DND-41 (cell line): ENCODE results near the gene PPP1R12C.

ENCODE experiments used
- ATAC-seq: fragments of 200-7000 bp; cut with Tn5 transposase; 3 replicates; pipeline ENCODE4 v1.9.1; 2021; ENCODE audit warnings: low read depth; ENCODE audit not compliant: insufficient read depth
- DNase-seq: peaks from one replicate; pipeline ENCODE4 v3.0.0-alpha.2; 2020
- H2AFZ ChIP-seq: 2 replicates; pipeline ENCODE4 v1.6.0; 2012; ENCODE audit warnings: low read depth, low read length
- H3K27ac ChIP-seq: 2 replicates; pipeline ENCODE4 v1.5.1; 2012; ENCODE audit warnings: low read length, inconsistent platforms
- H3K27me3 ChIP-seq: fragments of 200-600 bp; sonication (generic); 2 replicates; pipeline ENCODE4 v1.6.0; 2012; ENCODE audit warnings: low read length, mild to moderate bottlenecking, inconsistent platforms; ENCODE audit not compliant: insufficient read depth, poor library complexity
- H3K36me3 ChIP-seq: 2 replicates; pipeline ENCODE4 v1.5.1; 2012; ENCODE audit warnings: low read length, inconsistent platforms; ENCODE audit not compliant: insufficient read depth
- H3K4me1 ChIP-seq: 2 replicates; pipeline ENCODE4 v1.5.1; 2012; ENCODE audit warnings: mild to moderate bottlenecking, low read length; ENCODE audit not compliant: insufficient read depth
- H3K4me2 ChIP-seq: 2 replicates; pipeline ENCODE4 v1.6.0; 2012; ENCODE audit warnings: mild to moderate bottlenecking, moderate library complexity, low read length, inconsistent platforms; ENCODE audit not compliant: insufficient read depth
- H3K4me3 ChIP-seq, 2 experiments: fragments of 200-600 bp in 1 of 2; shearing (Covaris generic) in 1 of 2; 2 replicates each; pipeline ENCODE4 v1.5.1; 2012 to 2016; ENCODE audit warnings: inconsistent platforms in 2 of 2, low read length in 2 of 2, mild to moderate bottlenecking in 2 of 2, low read depth in 1 of 2, moderate library complexity in 1 of 2
- H3K79me2 ChIP-seq: 2 replicates; pipeline ENCODE4 v1.6.0; 2012; ENCODE audit warnings: low read length, inconsistent platforms; ENCODE audit not compliant: insufficient read depth
- H3K9ac ChIP-seq: 2 replicates; pipeline ENCODE4 v1.6.0; 2012; ENCODE audit warnings: low read depth, mild to moderate bottlenecking, inconsistent platforms, low read length, moderate library complexity
- H3K9me3 ChIP-seq: 2 replicates; pipeline ENCODE4 v1.5.1; 2012; ENCODE audit warnings: low read length, moderate library complexity, mild to moderate bottlenecking, inconsistent platforms; ENCODE audit not compliant: insufficient read depth, severe bottlenecking
- H4K20me1 ChIP-seq: 2 replicates; pipeline ENCODE4 v1.6.0; 2012; ENCODE audit warnings: low read length; ENCODE audit not compliant: insufficient read depth
- CTCF ChIP-seq: IDR thresholded peaks from 2 replicates; pipeline ENCODE4 v1.5.1; 2012; ENCODE audit warnings: borderline replicate concordance, low read length, moderate library complexity, mild to moderate bottlenecking; ENCODE audit not compliant: poor library complexity, severe bottlenecking; ENCODE audit errors: extremely low read depth
- EZH2 ChIP-seq: IDR thresholded peaks from 3 replicates; pipeline ENCODE4 v1.6.1; 2012; ENCODE audit warnings: borderline replicate concordance, low read depth, mild to moderate bottlenecking, moderate library complexity, low read length, inconsistent platforms; ENCODE audit not compliant: severe bottlenecking

Gene PPP1R12C

DNA sequence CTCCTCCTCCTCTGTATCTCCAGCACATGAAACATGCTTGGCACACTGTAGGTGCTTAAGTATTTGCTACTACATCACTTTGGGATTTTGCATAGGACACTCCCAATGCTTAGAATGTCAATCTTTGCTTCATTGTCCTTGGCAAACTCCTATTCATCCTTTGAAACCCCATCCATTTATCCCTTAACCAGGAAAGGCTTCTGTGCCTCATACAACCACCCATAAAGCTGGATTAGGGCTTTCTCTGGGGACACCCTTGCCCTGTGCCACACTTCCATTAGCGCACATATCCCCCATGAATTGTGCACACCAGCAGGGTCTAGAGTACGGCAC is 47.6 kb downstream of the PPP1R12C start:
- Histone ChIP-seq H3K9me3 (no peaks in the 10 kb centered on the region), H3K27ac (no peak overlapping the region), H3K27me3 (no peaks in the 10 kb centered on the region), H4K20me1 (0 out of 2 replicates have a peak, but pooled peaks cover 3% of the 10 kb centered on the region), H3K4me1 (no peaks in the 10 kb centered on the region), H3K4me3 (no peak overlapping the region), H3K9ac (no peak overlapping the region), H3K4me2 (no peak overlapping the region), H3K36me3 (no peaks in the 10 kb centered on the region), H3K79me2 (no peaks in the 10 kb centered on the region), H2AFZ (no peak overlapping the region)
- DNase-seq = no peak
- ATAC-seq = no peak
- TF ChIP-seq EZH2 (no peak), CTCF (no peak)

GRCh38 chr19:55068950-55069864 is 48.2 kb downstream of the PPP1R12C start:
- no peaks in the 10 kb centered on the region for H3K79me2 ChIP-seq
- H3K36me3 ChIP-seq = no peaks in the 10 kb centered on the region
- no peak for DNase-seq
- H3K4me2 ChIP-seq = no peak overlapping the region
- H3K27ac ChIP-seq = no peak overlapping the region
- no peak overlapping the region for H3K9ac ChIP-seq
- H3K4me3 ChIP-seq = no peak overlapping the region
- H2AFZ ChIP-seq = no peak overlapping the region
- H3K27me3 ChIP-seq = no peaks in the 10 kb centered on the region
- no peak for TF ChIP-seq EZH2
- TF ChIP-seq CTCF = no peak
- H3K4me1 ChIP-seq = no peaks in the 10 kb centered on the region
- ATAC-seq = no peak
- no peaks in the 10 kb centered on the region for H3K9me3 ChIP-seq
- H4K20me1 ChIP-seq = 0 out of 2 replicates have a peak, but pooled peaks cover 3% of the 10 kb centered on the region

GRCh38 chr19:55067869-55068268 is 49.6 kb downstream of the PPP1R12C start:
- Histone ChIP-seq H3K9me3 (no peaks in the 10 kb centered on the region), H3K79me2 (no peaks in the 10 kb centered on the region), H3K4me3 (no peak overlapping the region), H3K27ac (no peak overlapping the region), H4K20me1 (0 out of 2 replicates have a peak, but pooled peaks cover 3% of the 10 kb centered on the region), H3K4me2 (no peak overlapping the region), H3K9ac (no peak overlapping the region), H3K4me1 (no peaks in the 10 kb centered on the region), H3K27me3 (no peaks in the 10 kb centered on the region), H3K36me3 (no peaks in the 10 kb centered on the region), H2AFZ (no peak overlapping the region)
- ATAC-seq = no peak
- TF ChIP-seq CTCF (no peak), EZH2 (no peak)
- no peak for DNase-seq
